Retinal pigment epithelial cell (primary cell): ENCODE results near the gene SLC18A3.

ENCODE experiments used
- DNase-seq: peaks from one replicate; pipeline ENCODE4 v3.0.0-alpha.2; 2010; ENCODE audit warnings: low read depth
- H3K4me3 ChIP-seq: 2 replicates; pipeline ENCODE4 v1.5.1; 2011; ENCODE audit warnings: mild to moderate bottlenecking, low read length, control low read depth, moderate library complexity
- TF ChIP-seq, protein P1 (sequence below): conservative IDR thresholded peaks from 2 replicates; pipeline ENCODE4 v1.5.1; 2011; ENCODE audit warnings: low read depth, low read length, control low read depth, inconsistent platforms

SLC18A3 gene

DNA sequence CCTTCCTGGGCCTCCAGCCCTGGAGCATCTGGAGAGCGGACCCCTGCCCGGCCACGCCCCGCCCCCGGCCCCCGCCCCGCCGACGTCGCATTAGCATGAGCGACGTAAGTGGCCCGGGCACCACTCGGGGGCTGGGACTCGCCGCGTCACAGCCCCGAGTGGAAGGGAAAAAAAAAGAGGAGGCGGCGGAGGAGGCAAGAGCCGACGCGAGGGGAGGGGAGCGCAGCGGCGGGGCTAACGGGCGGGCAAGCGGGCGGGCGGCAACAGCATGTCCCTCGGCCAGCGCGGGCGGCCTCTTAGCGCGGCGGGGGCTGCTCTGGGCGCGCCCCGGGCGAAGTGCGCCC is at the start of gene SLC18A3:
Gene SLC18A3, plus strand, starts transcription at position 197 of the 344 bp plus-strand sequence. CDS start 431 bp downstream, outside the sequence.
- TF ChIP-seq, protein P1, sequence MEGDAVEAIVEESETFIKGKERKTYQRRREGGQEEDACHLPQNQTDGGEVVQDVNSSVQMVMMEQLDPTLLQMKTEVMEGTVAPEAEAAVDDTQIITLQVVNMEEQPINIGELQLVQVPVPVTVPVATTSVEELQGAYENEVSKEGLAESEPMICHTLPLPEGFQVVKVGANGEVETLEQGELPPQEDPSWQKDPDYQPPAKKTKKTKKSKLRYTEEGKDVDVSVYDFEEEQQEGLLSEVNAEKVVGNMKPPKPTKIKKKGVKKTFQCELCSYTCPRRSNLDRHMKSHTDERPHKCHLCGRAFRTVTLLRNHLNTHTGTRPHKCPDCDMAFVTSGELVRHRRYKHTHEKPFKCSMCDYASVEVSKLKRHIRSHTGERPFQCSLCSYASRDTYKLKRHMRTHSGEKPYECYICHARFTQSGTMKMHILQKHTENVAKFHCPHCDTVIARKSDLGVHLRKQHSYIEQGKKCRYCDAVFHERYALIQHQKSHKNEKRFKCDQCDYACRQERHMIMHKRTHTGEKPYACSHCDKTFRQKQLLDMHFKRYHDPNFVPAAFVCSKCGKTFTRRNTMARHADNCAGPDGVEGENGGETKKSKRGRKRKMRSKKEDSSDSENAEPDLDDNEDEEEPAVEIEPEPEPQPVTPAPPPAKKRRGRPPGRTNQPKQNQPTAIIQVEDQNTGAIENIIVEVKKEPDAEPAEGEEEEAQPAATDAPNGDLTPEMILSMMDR = no peak
- H3K4me3 ChIP-seq = no peak within 1 kb of the TSS
- no peak for DNase-seq

DNA sequence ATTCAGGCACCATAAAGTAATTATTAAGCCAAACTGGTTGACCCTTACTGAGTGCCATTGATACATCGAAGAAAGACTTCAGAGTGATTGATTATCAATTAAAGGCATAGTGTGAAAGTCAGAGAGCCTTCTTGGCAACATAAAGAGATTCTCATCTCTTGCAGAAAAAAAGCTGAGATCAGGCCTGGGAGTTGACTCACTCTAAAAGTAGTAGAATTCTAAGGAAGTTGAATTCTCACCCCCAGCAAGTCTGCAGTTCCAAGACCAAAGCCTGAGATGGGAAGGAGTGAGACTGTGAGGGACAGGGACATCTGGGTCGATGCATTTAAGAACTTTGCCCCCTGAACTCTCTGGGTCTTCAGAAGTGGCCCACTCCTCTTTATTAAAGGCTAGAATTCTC is 49.6 kb upstream of the SLC18A3 start:
- TF ChIP-seq, protein P1 = no peak
- DNase-seq = no peak
- H3K4me3 ChIP-seq = no peak overlapping the region

DNA sequence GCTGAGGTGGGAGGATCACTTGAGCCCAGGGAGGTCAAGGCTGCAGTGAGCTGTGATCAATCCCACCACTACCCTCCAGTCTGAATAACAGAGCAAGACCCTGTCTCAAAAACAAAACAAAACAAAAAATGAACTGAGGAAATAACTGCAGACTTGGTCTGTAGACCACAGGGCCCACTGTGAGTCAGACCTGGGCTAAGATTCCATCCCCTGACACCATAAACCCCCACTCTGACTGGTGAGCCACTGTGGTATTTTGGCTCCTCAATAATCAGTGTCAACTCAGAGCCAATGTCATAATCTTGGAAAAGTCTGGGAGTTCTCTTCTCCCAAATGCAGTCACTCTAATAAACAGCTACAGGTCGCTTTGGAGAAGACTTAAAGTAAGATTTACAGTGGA is 47.2 kb upstream of the SLC18A3 start:
- H3K4me3 ChIP-seq = no peak overlapping the region
- no peak for DNase-seq
- TF ChIP-seq, protein P1 = no peak

DNA sequence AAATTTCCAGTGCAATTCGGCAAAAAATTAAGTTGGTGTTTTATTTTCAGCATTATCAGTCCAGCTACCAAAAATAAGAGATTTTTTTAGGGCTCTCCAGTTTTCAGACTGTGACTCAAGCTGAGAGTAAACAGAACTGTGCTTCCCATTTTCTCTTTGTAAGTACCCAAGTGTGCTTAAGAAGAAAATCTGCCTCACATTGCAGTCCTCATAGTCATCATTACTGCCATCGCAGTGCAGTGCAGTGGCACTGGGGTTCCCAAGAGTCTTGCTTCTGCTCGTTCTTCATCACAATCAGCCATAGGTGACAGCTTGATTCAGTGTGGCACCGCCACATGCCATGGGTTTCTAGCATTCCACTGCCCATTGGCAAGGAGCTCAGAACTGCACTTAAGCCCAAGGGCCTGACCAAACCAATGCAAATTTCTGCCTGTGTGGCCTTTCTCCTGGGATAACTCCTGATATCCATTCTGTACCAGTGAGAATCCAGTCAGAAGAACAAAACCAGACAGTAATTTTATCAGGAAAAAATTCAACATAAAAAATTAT is 45.6 kb upstream of the SLC18A3 start:
- TF ChIP-seq, protein P1 = no peak
- DNase-seq = no peak
- H3K4me3 ChIP-seq = no peak overlapping the region

DNA sequence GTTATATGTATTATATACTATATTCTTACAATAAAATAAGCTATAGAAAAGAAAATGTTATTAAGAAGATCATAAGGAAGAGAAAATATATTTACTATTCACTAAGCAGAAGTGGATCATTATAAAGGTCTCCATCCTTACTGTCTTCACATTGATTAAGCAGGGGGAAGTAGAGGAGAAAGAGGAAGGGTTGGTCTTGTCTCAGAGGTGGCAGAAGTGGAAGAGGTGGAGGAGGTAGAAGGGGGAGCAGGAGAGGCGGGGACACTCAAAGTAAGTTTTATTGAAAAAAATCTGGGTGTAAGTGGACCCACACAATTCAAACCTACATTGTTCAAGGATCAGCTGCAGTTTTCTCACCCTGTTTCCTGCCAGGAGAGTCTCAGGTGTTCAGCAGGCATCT is 42.3 kb upstream of the SLC18A3 start:
- TF ChIP-seq, protein P1 = no peak
- no peak for DNase-seq
- no peak overlapping the region for H3K4me3 ChIP-seq

DNA sequence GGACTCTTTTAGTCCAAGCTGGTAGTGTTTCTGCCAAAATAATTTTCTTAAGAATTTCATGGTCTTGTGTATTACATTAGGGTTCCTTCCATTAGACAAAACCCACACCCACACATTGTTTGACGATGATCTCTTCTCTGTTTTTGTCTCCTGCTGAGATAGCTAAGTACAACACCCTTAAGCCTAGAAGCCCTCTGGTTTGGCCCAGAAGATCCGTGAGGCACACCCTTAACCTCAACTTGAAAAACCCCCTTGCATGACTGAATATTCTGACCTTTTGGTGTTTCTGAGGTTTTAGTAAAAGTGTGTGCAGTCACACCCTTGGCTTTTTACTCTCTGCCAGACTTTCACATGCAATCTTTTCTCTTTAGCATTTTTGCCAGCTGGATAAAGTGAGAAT is 41.9 kb upstream of the SLC18A3 start:
- TF ChIP-seq, protein P1 = no peak
- DNase-seq = no peak
- no peak overlapping the region for H3K4me3 ChIP-seq

DNA sequence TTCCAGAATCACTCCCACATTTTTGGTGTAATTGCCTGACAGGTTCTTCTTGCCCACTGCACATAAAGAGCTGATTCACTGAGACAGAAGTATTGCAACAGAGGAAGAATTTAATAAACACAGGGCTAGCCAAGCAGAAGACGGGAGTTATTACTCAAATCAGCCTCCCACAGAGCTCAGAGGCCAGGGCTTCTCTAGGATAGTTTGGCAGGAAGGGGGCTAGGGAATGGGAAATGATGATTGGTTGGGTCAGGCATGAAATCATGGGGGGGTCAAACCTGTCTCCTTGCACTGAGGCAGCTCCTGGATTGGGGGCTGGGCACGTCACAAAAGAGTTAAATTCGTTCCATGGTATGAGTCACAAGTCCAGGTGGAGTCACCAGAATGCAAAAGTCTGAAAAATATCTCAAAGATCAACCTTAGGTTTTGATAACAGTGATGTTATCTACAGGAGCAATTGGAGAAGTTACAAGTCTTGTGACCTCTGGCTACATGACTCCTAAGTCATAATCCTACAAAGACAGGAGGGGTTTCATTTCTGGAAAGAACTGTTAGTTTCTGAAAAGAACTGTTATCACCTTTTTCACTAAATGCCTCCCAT is 41.0 kb upstream of the SLC18A3 start:
- TF ChIP-seq, protein P1 = no peak
- DNase-seq = no peak
- H3K4me3 ChIP-seq = no peak overlapping the region
